ENCODE measurements around the gene FAM3D.
"Not testable (repeated sequence)": the region's sequence is repeated elsewhere in the genome, so short reads cannot be mapped to it uniquely, and the experiment has no call there.

Gene FAM3D

GRCh38 chr3:58683466-58683865 lies 16.9 kb upstream of the FAM3D start:
- DNase-seq (ENCODE audit: low read depth in 2 of 2) = no peak

GRCh38 chr3:58683001-58683458 lies 16.5 kb upstream of the FAM3D start:
- no peak for DNase-seq (ENCODE audit: low read depth in 2 of 2)

GRCh38 chr3:58681863-58682262 lies 15.3 kb upstream of the FAM3D start:
- no peak for DNase-seq (ENCODE audit: low read depth in 2 of 2)

- DNase-seq (ENCODE audit: low read depth in 2 of 2) = no peak
These were observed 14.4 kb upstream of the FAM3D start for GRCh38 chr3:58680879-58681525.

GRCh38 chr3:58679974-58680666 lies 13.5 kb upstream of the FAM3D start:
- no peak for DNase-seq (ENCODE audit: low read depth in 2 of 2)

- DNase-seq (ENCODE audit: low read depth in 2 of 2) = no peak
These were observed 12.9 kb upstream of the FAM3D start for GRCh38 chr3:58679446-58679845.

GRCh38 chr3:58678177-58678970 lies 11.8 kb upstream of the FAM3D start:
- not testable (repeated sequence) for DNase-seq (ENCODE audit: low read depth in 2 of 2)

- no peak for DNase-seq (ENCODE audit: low read depth in 2 of 2)
These were observed 6.3 kb upstream of the FAM3D start for GRCh38 chr3:58672880-58673279.

- DNase-seq (ENCODE audit: low read depth in 2 of 2) = no peak
These were observed 5.9 kb upstream of the FAM3D start for GRCh38 chr3:58672451-58672850.

GRCh38 chr3:58670506-58671135 lies 4.0 kb upstream of the FAM3D start:
- no peak for DNase-seq (ENCODE audit: low read depth in 2 of 2)

GRCh38 chr3:58668247-58668646 lies 1.7 kb upstream of the FAM3D start:
- no peak for DNase-seq (ENCODE audit: low read depth in 2 of 2)

- no peak for DNase-seq (ENCODE audit: low read depth in 2 of 2)
These were observed 1.1 kb upstream of the FAM3D start for GRCh38 chr3:58667704-58668103.

GRCh38 chr3:58667229-58667628 lies 655 bp upstream of the FAM3D start:
- DNase-seq (ENCODE audit: low read depth in 2 of 2) = no peak

GRCh38 chr3:58665405-58665804 lies 1.2 kb downstream of the FAM3D start:
- no peak for DNase-seq (ENCODE audit: low read depth in 2 of 2)

- DNase-seq (ENCODE audit: low read depth in 2 of 2) = no peak
These were observed 2.0 kb downstream of the FAM3D start for GRCh38 chr3:58664611-58665010.

GRCh38 chr3:58661836-58662420 lies 4.6 kb downstream of the FAM3D start:
- DNase-seq (ENCODE audit: low read depth in 2 of 2) = no peak

- DNase-seq (ENCODE audit: low read depth in 2 of 2) = no peak
These were observed 5.6 kb downstream of the FAM3D start for GRCh38 chr3:58660998-58661397.

- DNase-seq (ENCODE audit: low read depth in 2 of 2) = no peak
These were observed 7.4 kb downstream of the FAM3D start for GRCh38 chr3:58659051-58659675.

- no peak for DNase-seq (ENCODE audit: low read depth in 2 of 2)
These were observed 8.1 kb downstream of the FAM3D start for GRCh38 chr3:58658508-58658907.

GRCh38 chr3:58657571-58658141 lies 8.9 kb downstream of the FAM3D start:
- no peak for DNase-seq (ENCODE audit: low read depth in 2 of 2)

GRCh38 chr3:58657036-58657520 lies 9.5 kb downstream of the FAM3D start:
- no peak for DNase-seq (ENCODE audit: low read depth in 2 of 2)

All from activated CD4-positive, alpha-beta T cell treated with anti-CD3 and anti-CD28 coated beads for 24 hours (primary cell).